CD4-positive, alpha-beta T cell treated with Interleukin-2 at 100 ng/mL for 4 hours (primary cell): Measurements from ENCODE around the gene IFNGR1.
"Not testable (repeated sequence)": the region's sequence is repeated elsewhere in the genome, so short reads cannot be mapped to it uniquely, and the experiment has no call there.

Source experiments
- DNase-seq: peaks from one replicate; pipeline ENCODE4 v3.0.0-alpha.2; 2020; ENCODE audit warnings: low spot score

The IFNGR1 gene

GRCh38 chr6:137218917-137219663, at the start of gene IFNGR1:
Gene IFNGR1, minus strand, starts transcription at chr6:137219385. Its CDS starts 58 bp downstream, at chr6:137219327.
- DNase-seq: peak; percentile 94

- no peak for DNase-seq
Measured at GRCh38 chr6:137268911-137269310, 49.7 kb upstream of the IFNGR1 start.

- DNase-seq: no peak
Measured at GRCh38 chr6:137266309-137266586, 47.1 kb upstream of the IFNGR1 start.

GRCh38 chr6:137265561-137266308, 46.5 kb upstream of the IFNGR1 start:
- DNase-seq: no peak

- DNase-seq: no peak
Measured at GRCh38 chr6:137264311-137265075, 45.3 kb upstream of the IFNGR1 start.

GRCh38 chr6:137261761-137262160, 42.6 kb upstream of the IFNGR1 start:
- peak; percentile 38 for DNase-seq

GRCh38 chr6:137261361-137261760, 42.2 kb upstream of the IFNGR1 start:
- DNase-seq: no peak

- DNase-seq: no peak
Measured at GRCh38 chr6:137260217-137260616, 41.0 kb upstream of the IFNGR1 start.

- no peak for DNase-seq
Measured at GRCh38 chr6:137259349-137259748, 40.2 kb upstream of the IFNGR1 start.

- peak; percentile 25 for DNase-seq
Measured at GRCh38 chr6:137258170-137258569, 39.0 kb upstream of the IFNGR1 start.

- no peak for DNase-seq
Measured at GRCh38 chr6:137256350-137257103, 37.3 kb upstream of the IFNGR1 start.

- no peak for DNase-seq
Measured at GRCh38 chr6:137254966-137255365, 35.8 kb upstream of the IFNGR1 start.

- not testable (repeated sequence) for DNase-seq
Measured at GRCh38 chr6:137254430-137254829, 35.2 kb upstream of the IFNGR1 start.

- DNase-seq: no peak
Measured at GRCh38 chr6:137248702-137249101, 29.5 kb upstream of the IFNGR1 start.

GRCh38 chr6:137247724-137248123, 28.5 kb upstream of the IFNGR1 start:
- DNase-seq: no peak

GRCh38 chr6:137246791-137247202, 27.6 kb upstream of the IFNGR1 start:
- DNase-seq: no peak

- DNase-seq: no peak
Measured at GRCh38 chr6:137246164-137246563, 27.0 kb upstream of the IFNGR1 start.

- DNase-seq: no peak
Measured at GRCh38 chr6:137241481-137242038, 22.4 kb upstream of the IFNGR1 start.

- DNase-seq: no peak
Measured at GRCh38 chr6:137240168-137240567, 21.0 kb upstream of the IFNGR1 start.

GRCh38 chr6:137237413-137238170, 18.4 kb upstream of the IFNGR1 start:
- no peak for DNase-seq
